Subcutaneous adipose tissue (tissue), 4 donors: Measurements from ENCODE around the gene FGF12. TPM values are rescaled to one million over a fixed set of nuclear protein-coding genes. Genes with fewer than 3 reads are reported as not detected.

Source experiments
- CTCF ChIP-seq: fragments of 450-650 bp; IDR thresholded peaks from one replicate; pipeline ENCODE4 v1.5.1; 2016; ENCODE audit warnings: low read depth, mild to moderate bottlenecking, control low read depth, antibody characterized with exemption, moderate library complexity
- total RNA-seq, 4 donors: library from RNA; depleted of rRNA; stranded (reverse); fragments of >200 nt; gene quantifications; one replicate each; pipeline ENCODE4 v1.1.0, GENCODE V29; 2016

FGF12 gene
- total RNA-seq, 4 donors from 2014 or later: 1.1 to 12.1 (median 4.5) TPM

GRCh38 chr3:192409201-192409837 is 318.0 kb downstream of the FGF12 start:
- no peak for TF ChIP-seq CTCF

- TF ChIP-seq CTCF: no peak
Measured at GRCh38 chr3:192408647-192409200, 318.6 kb downstream of the FGF12 start.

- no peak for TF ChIP-seq CTCF
Measured at GRCh38 chr3:192408007-192408646, 319.2 kb downstream of the FGF12 start.

- no peak for TF ChIP-seq CTCF
Measured at GRCh38 chr3:192399767-192400166, 327.6 kb downstream of the FGF12 start.

- TF ChIP-seq CTCF: no peak
Measured at GRCh38 chr3:192397012-192397411, 330.3 kb downstream of the FGF12 start.

- no peak for TF ChIP-seq CTCF
Measured at GRCh38 chr3:192395506-192395905, 331.8 kb downstream of the FGF12 start.

GRCh38 chr3:192392986-192393385 is 334.4 kb downstream of the FGF12 start:
- no peak for TF ChIP-seq CTCF
